ACC112 (cell line): ENCODE measurements around the gene XPO6.

Source experiments
- H2AFZ ChIP-seq: fragments of 200-600 bp; sonication (generic); one replicate; pipeline ENCODE4 v1.6.0; 2017; ENCODE audit warnings: antibody characterized with exemption, low read length; ENCODE audit not compliant: unreplicated experiment
- H3K27ac ChIP-seq: fragments of 200-600 bp; sonication (generic); 2 replicates; pipeline ENCODE4 v1.5.1; 2014; ENCODE audit warnings: low read depth, mild to moderate bottlenecking, antibody characterized with exemption, low read length, moderate library complexity
- H3K27me3 ChIP-seq: fragments of 200-600 bp; sonication (generic); 2 replicates; pipeline ENCODE4 v1.6.1; 2014; ENCODE audit warnings: mild to moderate bottlenecking, antibody characterized with exemption, low read length, moderate library complexity, mixed read lengths; ENCODE audit not compliant: insufficient read depth
- H3K36me3 ChIP-seq: fragments of 200-600 bp; sonication (generic); 2 replicates; pipeline ENCODE4 v1.6.1; 2016; ENCODE audit warnings: mild to moderate bottlenecking, antibody characterized with exemption, low read length, moderate library complexity, mixed read lengths; ENCODE audit not compliant: insufficient read depth
- H3K4me1 ChIP-seq: fragments of 200-600 bp; sonication (generic); one replicate; pipeline ENCODE4 v1.6.1; 2016; ENCODE audit warnings: low read length, mixed read lengths; ENCODE audit not compliant: insufficient read depth, unreplicated experiment, control insufficient read depth
- H3K4me3 ChIP-seq: fragments of 200-600 bp; sonication (generic); 2 replicates; pipeline ENCODE4 v1.5.1; 2014; ENCODE audit warnings: mild to moderate bottlenecking, low read depth, low read length
- H3K79me2 ChIP-seq: fragments of 200-600 bp; sonication (generic); one replicate; pipeline ENCODE4 v1.6.0; 2016; ENCODE audit warnings: low read length; ENCODE audit not compliant: control insufficient read depth, unreplicated experiment, insufficient read depth

Gene XPO6

GRCh38 chr16:28090646-28091377 lies 121.0 kb downstream of the XPO6 start:
- Histone ChIP-seq H2AFZ (no peak overlapping the region), H3K36me3 (no peaks in the 10 kb centered on the region), H3K27me3 (no peaks in the 10 kb centered on the region), H3K27ac (no peak overlapping the region), H3K79me2 (no peaks in the 10 kb centered on the region), H3K4me1 (no peaks in the 10 kb centered on the region), H3K4me3 (no peak overlapping the region)

GRCh38 chr16:28089992-28090365 lies 121.8 kb downstream of the XPO6 start:
- Histone ChIP-seq H3K79me2 (no peaks in the 10 kb centered on the region), H3K4me1 (no peaks in the 10 kb centered on the region), H2AFZ (no peak overlapping the region), H3K36me3 (no peaks in the 10 kb centered on the region), H3K27me3 (no peaks in the 10 kb centered on the region), H3K27ac (no peak overlapping the region), H3K4me3 (no peak overlapping the region)

DNA sequence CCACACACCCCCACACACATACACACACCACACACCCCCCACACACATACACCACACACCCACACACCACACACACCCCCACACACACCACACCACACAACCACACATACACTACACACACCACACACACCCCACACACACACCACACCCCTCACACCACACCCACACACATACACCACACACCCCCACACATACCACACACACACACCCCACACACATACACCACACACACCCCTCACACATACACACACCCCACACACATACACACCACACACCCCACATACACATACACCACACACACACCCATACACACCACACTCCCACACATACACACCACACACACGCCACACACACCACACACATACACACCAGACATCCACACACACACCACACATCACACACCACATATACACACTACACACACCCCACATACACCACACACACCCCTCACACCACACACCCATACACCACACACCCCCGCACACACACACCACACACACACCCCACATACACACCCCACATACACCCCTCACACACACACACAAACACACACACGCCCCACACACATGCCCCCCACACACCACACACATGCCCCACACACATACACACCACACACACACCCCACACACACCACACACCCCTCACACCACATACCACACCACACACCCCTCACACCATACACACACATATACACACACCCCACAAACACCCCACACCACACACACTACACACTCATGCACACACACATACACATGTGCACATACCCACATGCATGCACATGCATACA lies 122.4 kb downstream of the XPO6 start:
- Histone ChIP-seq H3K27me3 (no peaks in the 10 kb centered on the region), H3K79me2 (no peaks in the 10 kb centered on the region), H3K4me3 (no peak overlapping the region), H3K36me3 (no peaks in the 10 kb centered on the region), H3K27ac (no peak overlapping the region), H3K4me1 (no peaks in the 10 kb centered on the region), H2AFZ (no peak overlapping the region)

DNA sequence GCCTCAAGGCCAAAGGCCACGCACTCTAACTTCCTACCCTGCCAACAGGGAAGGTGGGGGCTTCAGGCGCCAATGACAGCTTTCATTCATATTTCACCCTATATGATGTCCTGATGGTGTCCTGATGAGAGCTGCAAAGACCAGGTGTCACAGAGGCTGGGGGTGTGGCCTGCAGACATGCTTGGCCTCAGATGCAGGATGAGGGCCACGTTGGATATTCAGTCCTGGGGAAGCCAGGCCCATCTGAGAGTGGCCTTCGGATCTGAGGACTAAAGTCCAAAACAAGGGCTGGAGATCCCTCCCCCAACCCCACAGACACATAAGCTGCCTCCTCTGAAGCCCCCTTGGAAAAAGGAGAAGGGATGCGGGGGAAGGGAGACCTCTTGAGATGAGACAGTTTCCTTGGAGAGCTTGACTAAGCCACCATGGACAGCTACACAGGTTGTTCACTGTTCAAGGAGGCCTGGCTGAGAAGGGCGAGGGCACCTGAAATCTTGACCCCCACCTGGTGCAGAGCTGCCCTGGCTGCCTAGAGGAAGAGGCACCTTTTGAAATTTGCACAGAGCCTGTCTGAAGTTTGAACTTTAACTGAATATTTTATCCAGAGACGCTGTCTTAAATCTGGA lies 124.0 kb downstream of the XPO6 start:
- no peak overlapping the region for H2AFZ ChIP-seq
- no peaks in the 10 kb centered on the region for H3K79me2 ChIP-seq
- H3K27me3 ChIP-seq = no peaks in the 10 kb centered on the region
- no peak overlapping the region for H3K27ac ChIP-seq
- no peaks in the 10 kb centered on the region for H3K4me1 ChIP-seq
- no peaks in the 10 kb centered on the region for H3K36me3 ChIP-seq
- no peak overlapping the region for H3K4me3 ChIP-seq

GRCh38 chr16:28087140-28087660 lies 124.6 kb downstream of the XPO6 start:
- Histone ChIP-seq H3K79me2 (no peaks in the 10 kb centered on the region), H3K4me1 (no peaks in the 10 kb centered on the region), H3K27me3 (no peaks in the 10 kb centered on the region), H2AFZ (no peak overlapping the region), H3K27ac (no peak overlapping the region), H3K4me3 (no peak overlapping the region), H3K36me3 (no peaks in the 10 kb centered on the region)

DNA sequence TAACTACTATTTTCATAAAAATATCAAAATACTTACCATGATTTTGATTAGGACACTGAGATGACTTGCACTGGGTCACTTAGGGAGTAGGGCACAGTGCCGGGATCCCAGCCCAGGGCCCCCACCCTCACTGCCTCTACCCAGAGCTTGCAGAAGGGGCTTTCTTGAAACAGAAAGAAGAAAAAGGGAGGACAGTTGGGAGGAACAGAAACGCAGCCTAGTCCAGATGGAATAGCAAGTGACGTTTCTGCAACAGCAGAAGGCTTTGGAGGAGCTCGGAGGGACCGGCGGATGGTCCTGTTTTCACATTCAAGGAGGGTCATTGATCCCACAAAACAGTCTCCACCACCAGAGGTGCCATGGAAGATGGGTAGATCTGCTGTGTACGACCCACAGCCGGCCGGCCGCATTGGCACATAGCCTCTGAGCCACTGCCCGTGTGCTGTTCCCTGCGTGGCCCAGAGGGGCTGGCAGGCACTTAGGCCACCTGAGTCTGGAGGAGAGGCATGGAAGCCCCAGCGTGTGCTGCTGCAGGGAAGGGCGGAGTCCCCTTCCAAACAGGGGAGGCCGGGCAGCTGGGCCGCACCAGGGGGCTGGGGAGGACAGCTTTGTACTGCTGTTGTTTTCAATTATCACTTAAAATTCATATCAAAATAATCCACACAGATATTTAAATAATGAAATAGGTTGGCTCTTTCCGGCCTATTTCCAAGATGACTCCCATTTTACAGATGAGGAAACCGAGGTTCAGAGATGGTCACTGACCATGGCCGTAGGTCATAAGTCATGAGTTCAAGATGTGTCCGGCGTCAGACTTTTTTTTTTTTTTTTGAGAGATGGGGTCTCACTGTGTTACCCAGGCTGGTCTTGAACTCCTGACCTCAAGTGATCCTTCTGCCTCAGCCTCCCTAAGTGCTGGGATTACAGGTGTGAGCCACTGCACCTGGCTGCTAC lies 125.3 kb downstream of the XPO6 start:
- Histone ChIP-seq H3K27me3 (no peaks in the 10 kb centered on the region), H3K79me2 (no peaks in the 10 kb centered on the region), H3K4me3 (no peak overlapping the region), H2AFZ (no peak overlapping the region), H3K36me3 (no peaks in the 10 kb centered on the region), H3K4me1 (no peaks in the 10 kb centered on the region), H3K27ac (no peak overlapping the region)

GRCh38 chr16:28085389-28086171 lies 126.2 kb downstream of the XPO6 start:
- Histone ChIP-seq H3K36me3 (no peaks in the 10 kb centered on the region), H3K79me2 (no peaks in the 10 kb centered on the region), H3K4me1 (no peaks in the 10 kb centered on the region), H3K27ac (no peak overlapping the region), H3K27me3 (no peaks in the 10 kb centered on the region), H2AFZ (no peak overlapping the region), H3K4me3 (no peak overlapping the region)

- no peaks in the 10 kb centered on the region for H3K79me2 ChIP-seq
- no peak overlapping the region for H3K27ac ChIP-seq
- no peak overlapping the region for H3K4me3 ChIP-seq
- H3K36me3 ChIP-seq = no peaks in the 10 kb centered on the region
- no peaks in the 10 kb centered on the region for H3K27me3 ChIP-seq
- H3K4me1 ChIP-seq = no peaks in the 10 kb centered on the region
- H2AFZ ChIP-seq = no peak overlapping the region
These were observed 127.6 kb downstream of the XPO6 start for GRCh38 chr16:28084209-28084608.

DNA sequence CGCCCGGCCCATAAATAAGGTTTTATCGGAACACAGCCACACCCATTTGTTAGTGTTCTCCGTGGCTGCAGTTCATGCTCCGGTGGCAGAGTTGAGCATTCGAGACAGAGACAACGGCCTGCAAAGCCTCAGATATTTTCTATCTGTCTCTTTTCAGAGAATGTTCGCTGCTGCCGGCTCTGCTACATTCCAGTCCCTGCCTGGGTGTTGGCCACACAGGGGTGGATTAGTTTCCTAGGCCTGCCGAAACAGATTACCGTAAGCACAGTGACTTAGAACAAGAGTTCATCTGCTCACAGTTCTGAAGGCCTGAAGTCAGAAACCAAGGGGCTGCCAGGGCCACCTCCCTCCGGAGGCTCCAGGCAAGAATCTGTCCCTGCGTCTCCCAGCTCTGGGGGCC lies 129.1 kb downstream of the XPO6 start:
- Histone ChIP-seq H2AFZ (no peak overlapping the region), H3K4me3 (no peak overlapping the region), H3K27ac (no peak overlapping the region), H3K36me3 (no peaks in the 10 kb centered on the region), H3K27me3 (no peaks in the 10 kb centered on the region), H3K79me2 (no peaks in the 10 kb centered on the region), H3K4me1 (no peaks in the 10 kb centered on the region)
